NT2/D1 (cell line): ENCODE measurements around the gene TRAPPC2L.

Experiments used
- DNase-seq: peaks from one replicate; pipeline ENCODE4 v3.0.0-alpha.2; 2011; ENCODE audit warnings: low read depth, low spot score
- H3K27me3 ChIP-seq: 2 replicates; pipeline ENCODE4 v1.6.0; 2011; ENCODE audit warnings: mild to moderate bottlenecking; ENCODE audit not compliant: insufficient read length, insufficient read depth
- H3K36me3 ChIP-seq: 2 replicates; pipeline ENCODE4 v1.6.1; 2011; ENCODE audit warnings: mild to moderate bottlenecking, low read length, mixed read lengths; ENCODE audit not compliant: insufficient read depth, insufficient read length
- H3K4me1 ChIP-seq: 2 replicates; pipeline ENCODE4 v1.5.1; 2011; ENCODE audit not compliant: insufficient read depth, insufficient read length
- H3K4me3 ChIP-seq: 2 replicates; pipeline ENCODE4 v1.5.1; 2011; ENCODE audit warnings: low read depth; ENCODE audit not compliant: insufficient read length
- H3K9ac ChIP-seq: 2 replicates; pipeline ENCODE4 v1.6.0; 2011; ENCODE audit warnings: low read depth; ENCODE audit not compliant: insufficient read length
- H3K9me3 ChIP-seq: 2 replicates; pipeline ENCODE4 v1.5.1; 2011; ENCODE audit warnings: mild to moderate bottlenecking, low read length; ENCODE audit not compliant: insufficient read depth
- SUZ12 ChIP-seq: IDR thresholded peaks from 2 replicates; pipeline ENCODE4 v1.6.1; 2011; ENCODE audit not compliant: insufficient read length, insufficient read depth; ENCODE audit errors: extremely low read depth
- YY1 ChIP-seq: IDR thresholded peaks from 2 replicates; pipeline ENCODE4 v1.6.1; 2011; ENCODE audit not compliant: insufficient read length, insufficient read depth
- ZNF274 ChIP-seq: IDR thresholded peaks from 2 replicates; pipeline ENCODE4 v1.6.1; 2011; ENCODE audit warnings: mild to moderate bottlenecking, low read depth, low read length

TRAPPC2L gene

GRCh38 chr16:88847654-88848053 is 9.3 kb upstream of the TRAPPC2L start:
- Histone ChIP-seq H3K27me3 (no peaks in the 10 kb centered on the region), H3K4me1 (peaks cover 4% of the 10 kb centered on the region), H3K36me3 (peaks cover 30% of the 10 kb centered on the region), H3K9ac (no peak overlapping the region), H3K4me3 (no peak overlapping the region), H3K9me3 (peaks cover 7% of the 10 kb centered on the region; the same call in 1 of the 2 replicates)
- TF ChIP-seq ZNF274 (no peak), SUZ12 (no peak), YY1 (no peak)
- no peak for DNase-seq

GRCh38 chr16:88848557-88848956 is 8.4 kb upstream of the TRAPPC2L start:
- no peaks in the 10 kb centered on the region for H3K27me3 ChIP-seq
- H3K4me3 ChIP-seq: no peak overlapping the region
- DNase-seq: no peak
- H3K36me3 ChIP-seq: peaks cover 25% of the 10 kb centered on the region
- H3K9me3 ChIP-seq: peaks cover 7% of the 10 kb centered on the region; the same call in 1 of the 2 replicates
- peaks cover 4% of the 10 kb centered on the region for H3K4me1 ChIP-seq
- H3K9ac ChIP-seq: no peak overlapping the region
- TF ChIP-seq YY1: no peak

GRCh38 chr16:88850531-88851199 is 6.3 kb upstream of the TRAPPC2L start:
- H3K9me3 ChIP-seq: peaks cover 7% of the 10 kb centered on the region; the same call in 1 of the 2 replicates
- TF ChIP-seq ZNF274 (no peak), SUZ12 (no peak), YY1 (no peak)
- H3K36me3 ChIP-seq: peaks cover 33% of the 10 kb centered on the region
- H3K4me1 ChIP-seq: peaks cover 6% of the 10 kb centered on the region
- H3K9ac ChIP-seq: no peak overlapping the region
- no peak overlapping the region for H3K4me3 ChIP-seq
- H3K27me3 ChIP-seq: no peaks in the 10 kb centered on the region
- DNase-seq: no peak

- Histone ChIP-seq H3K9me3 (peaks cover 7% of the 10 kb centered on the region; the same call in 1 of the 2 replicates), H3K36me3 (peaks cover 36% of the 10 kb centered on the region), H3K4me1 (peaks cover 10% of the 10 kb centered on the region), H3K27me3 (no peaks in the 10 kb centered on the region), H3K9ac (no peak overlapping the region), H3K4me3 (no peak overlapping the region)
- DNase-seq: no peak
- no peak for TF ChIP-seq SUZ12
- no peak for TF ChIP-seq ZNF274
- TF ChIP-seq YY1: no peak
These were observed 5.3 kb upstream of the TRAPPC2L start for GRCh38 chr16:88851616-88852015.

GRCh38 chr16:88853325-88853941 is 3.5 kb upstream of the TRAPPC2L start:
- TF ChIP-seq YY1: no peak
- no peak for TF ChIP-seq SUZ12
- no peak for TF ChIP-seq ZNF274
- Histone ChIP-seq H3K9ac (no peak overlapping the region), H3K27me3 (no peaks in the 10 kb centered on the region), H3K36me3 (peaks cover 35% of the 10 kb centered on the region), H3K9me3 (peaks cover 7% of the 10 kb centered on the region; the same call in 1 of the 2 replicates), H3K4me3 (no peak overlapping the region), H3K4me1 (peaks cover 10% of the 10 kb centered on the region)
- DNase-seq: no peak

- H3K9ac ChIP-seq: no peak overlapping the region
- H3K4me3 ChIP-seq: no peak overlapping the region
- no peaks in the 10 kb centered on the region for H3K27me3 ChIP-seq
- DNase-seq: no peak
- peaks cover 10% of the 10 kb centered on the region for H3K4me1 ChIP-seq
- peaks cover 45% of the 10 kb centered on the region for H3K36me3 ChIP-seq
- peaks cover 7% of the 10 kb centered on the region; the same call in 1 of the 2 replicates for H3K9me3 ChIP-seq
- TF ChIP-seq SUZ12 (no peak), YY1 (no peak), ZNF274 (no peak)
These were observed 2.4 kb upstream of the TRAPPC2L start for GRCh38 chr16:88854306-88855111.

- H3K4me1 ChIP-seq: peaks cover 10% of the 10 kb centered on the region
- no peak overlapping the region for H3K9ac ChIP-seq
- peaks cover 45% of the 10 kb centered on the region for H3K36me3 ChIP-seq
These were observed 1.8 kb upstream of the TRAPPC2L start for GRCh38 chr16:88855176-88855575.

More at GRCh38 chr16:88855176-88855575, 1.8 kb upstream of the TRAPPC2L start:
- H3K9me3 ChIP-seq: peaks cover 7% of the 10 kb centered on the region; the same call in 1 of the 2 replicates
- H3K4me3 ChIP-seq: no peak overlapping the region
- TF ChIP-seq SUZ12 (no peak), YY1 (no peak), ZNF274 (no peak)
- H3K27me3 ChIP-seq: no peaks in the 10 kb centered on the region
- no peak for DNase-seq
